GM10266 (cell line): Measurements from ENCODE around the gene ACOXL.

ENCODE experiments used
- DNase-seq: peaks from one replicate; pipeline ENCODE4 v3.0.0; 2012; ENCODE audit errors: extremely low spot score
- TF ChIP-seq, protein P1 (sequence below): IDR thresholded peaks from 2 replicates; pipeline ENCODE4 v1.5.1; 2012; ENCODE audit warnings: mild to moderate bottlenecking, low read depth; ENCODE audit not compliant: control insufficient read depth, insufficient read depth; ENCODE audit errors: missing control alignments

The ACOXL gene

DNA sequence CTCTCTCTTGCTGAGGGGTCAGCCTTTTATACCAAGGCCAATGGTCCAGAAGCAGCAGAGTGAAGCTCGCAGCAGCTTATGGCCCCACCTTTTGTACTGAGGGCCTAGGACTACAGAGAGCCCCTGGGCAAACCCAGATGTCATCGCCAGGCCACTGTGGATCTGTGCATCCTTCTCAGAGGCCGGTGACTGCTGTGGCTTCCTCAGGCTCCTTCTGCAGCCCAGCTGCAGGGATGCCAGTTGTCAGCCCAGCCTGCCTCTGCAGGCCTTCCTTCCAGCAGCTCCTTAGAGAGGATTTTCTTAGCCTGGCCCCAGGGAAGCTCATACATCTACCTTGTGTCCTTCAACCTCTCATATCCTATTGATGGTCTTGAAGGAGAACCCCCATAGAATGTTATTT, 6.5 kb upstream of the ACOXL start:
- no peak for DNase-seq
- TF ChIP-seq, protein P1, sequence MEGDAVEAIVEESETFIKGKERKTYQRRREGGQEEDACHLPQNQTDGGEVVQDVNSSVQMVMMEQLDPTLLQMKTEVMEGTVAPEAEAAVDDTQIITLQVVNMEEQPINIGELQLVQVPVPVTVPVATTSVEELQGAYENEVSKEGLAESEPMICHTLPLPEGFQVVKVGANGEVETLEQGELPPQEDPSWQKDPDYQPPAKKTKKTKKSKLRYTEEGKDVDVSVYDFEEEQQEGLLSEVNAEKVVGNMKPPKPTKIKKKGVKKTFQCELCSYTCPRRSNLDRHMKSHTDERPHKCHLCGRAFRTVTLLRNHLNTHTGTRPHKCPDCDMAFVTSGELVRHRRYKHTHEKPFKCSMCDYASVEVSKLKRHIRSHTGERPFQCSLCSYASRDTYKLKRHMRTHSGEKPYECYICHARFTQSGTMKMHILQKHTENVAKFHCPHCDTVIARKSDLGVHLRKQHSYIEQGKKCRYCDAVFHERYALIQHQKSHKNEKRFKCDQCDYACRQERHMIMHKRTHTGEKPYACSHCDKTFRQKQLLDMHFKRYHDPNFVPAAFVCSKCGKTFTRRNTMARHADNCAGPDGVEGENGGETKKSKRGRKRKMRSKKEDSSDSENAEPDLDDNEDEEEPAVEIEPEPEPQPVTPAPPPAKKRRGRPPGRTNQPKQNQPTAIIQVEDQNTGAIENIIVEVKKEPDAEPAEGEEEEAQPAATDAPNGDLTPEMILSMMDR, result no peak

DNA sequence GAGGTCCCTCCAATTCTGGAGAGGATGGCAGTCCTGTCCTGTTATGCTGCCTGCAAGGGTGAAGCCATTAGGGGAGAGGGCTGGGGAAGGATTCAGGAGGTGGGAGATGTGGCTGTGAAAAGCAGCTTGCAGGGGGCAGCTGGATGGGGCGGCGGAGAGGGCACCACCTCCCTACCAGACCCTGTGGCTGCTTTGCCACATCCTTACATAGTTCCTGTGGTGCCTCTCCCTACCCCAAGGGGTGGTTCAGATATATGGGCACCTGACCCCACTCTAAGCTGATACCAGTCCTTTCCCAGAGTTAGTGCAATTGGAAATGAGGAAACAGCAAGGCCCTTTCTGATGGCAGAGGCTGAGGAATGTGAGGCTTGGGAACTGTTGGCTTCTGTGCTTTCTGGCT, 6.1 kb upstream of the ACOXL start:
- TF ChIP-seq, protein P1, result no peak
- DNase-seq, result no peak

DNA sequence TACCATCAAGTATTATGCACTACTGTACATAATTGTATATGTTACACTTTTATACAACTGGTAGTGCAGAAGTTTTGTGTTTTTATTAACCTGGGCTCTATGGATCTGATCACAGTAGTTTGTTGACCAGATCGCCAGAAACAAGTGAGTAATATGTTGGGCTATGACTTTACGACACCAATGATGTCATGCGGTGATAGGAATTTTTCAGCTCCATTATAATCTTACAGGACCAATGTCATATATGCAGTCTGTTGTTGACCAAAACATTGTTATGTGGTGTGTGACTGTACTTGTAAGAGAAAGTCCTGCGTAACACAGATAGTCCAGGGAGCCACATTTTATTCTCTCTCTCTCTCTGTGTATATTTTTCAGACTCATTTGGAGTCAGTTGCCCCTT, 4.5 kb upstream of the ACOXL start:
- no peak for DNase-seq
- TF ChIP-seq, protein P1, result no peak

DNA sequence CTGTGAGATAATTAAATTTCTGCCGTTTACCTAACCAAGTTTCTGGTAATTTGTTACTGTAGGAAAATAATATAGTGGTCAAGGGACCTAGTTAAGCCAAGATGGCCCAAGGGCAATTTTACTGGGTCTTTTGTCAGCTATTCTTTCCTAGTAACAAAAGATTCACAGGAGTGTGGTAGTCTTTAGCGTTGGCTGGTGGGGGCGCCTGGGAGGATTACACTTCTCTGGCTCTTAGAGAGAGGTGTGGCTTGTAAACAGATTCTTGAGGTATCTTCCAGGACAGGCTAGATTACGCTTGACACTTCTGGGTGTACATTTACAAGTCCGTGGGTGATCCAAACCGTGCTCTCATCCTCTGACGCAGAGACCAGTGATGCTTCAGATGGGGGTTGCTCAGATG, 3.3 kb upstream of the ACOXL start:
- TF ChIP-seq, protein P1, result no peak
- DNase-seq, result no peak

DNA sequence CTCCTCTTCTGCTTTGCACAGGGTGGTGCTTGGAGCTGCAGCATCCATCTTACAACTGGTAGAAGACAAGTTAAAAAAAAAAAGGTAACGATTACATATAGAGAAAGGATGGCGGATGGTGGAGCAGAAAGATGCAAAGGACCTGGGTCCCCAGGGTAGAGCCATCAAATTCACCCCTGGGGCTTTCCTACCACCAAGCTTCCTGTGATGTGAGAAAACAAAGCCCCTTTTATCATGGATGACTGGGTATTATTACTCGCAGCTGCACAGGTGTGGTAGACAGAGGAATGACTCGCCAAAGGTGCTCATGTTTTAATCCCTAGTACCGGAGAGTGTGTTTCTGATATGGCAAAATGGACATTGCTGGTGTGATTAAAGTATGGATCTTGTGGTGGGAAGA, 1.3 kb upstream of the ACOXL start:
- TF ChIP-seq, protein P1, result no peak
- no peak for DNase-seq

DNA sequence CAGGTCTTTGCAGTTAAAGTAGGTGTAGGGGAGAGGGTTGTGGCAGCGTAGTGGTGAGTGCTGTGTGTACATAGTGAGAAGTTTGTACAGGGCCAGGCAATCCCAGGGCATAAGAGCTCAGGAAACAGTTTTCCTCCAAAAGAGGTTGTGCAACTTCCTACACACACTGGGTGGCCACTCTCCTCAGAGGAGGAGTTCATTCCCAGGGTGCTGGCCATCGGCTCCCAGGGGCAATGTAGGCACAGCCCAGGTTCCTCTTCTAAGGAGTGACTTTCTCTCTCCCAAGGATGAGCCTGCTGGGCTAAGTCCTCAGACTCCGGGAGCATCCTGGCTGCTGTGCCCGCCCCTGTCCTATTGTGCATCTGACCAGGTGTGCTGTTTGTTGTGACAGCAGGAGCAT, 3.0 kb downstream of the ACOXL start:
- TF ChIP-seq, protein P1, result no peak
- no peak for DNase-seq

DNA sequence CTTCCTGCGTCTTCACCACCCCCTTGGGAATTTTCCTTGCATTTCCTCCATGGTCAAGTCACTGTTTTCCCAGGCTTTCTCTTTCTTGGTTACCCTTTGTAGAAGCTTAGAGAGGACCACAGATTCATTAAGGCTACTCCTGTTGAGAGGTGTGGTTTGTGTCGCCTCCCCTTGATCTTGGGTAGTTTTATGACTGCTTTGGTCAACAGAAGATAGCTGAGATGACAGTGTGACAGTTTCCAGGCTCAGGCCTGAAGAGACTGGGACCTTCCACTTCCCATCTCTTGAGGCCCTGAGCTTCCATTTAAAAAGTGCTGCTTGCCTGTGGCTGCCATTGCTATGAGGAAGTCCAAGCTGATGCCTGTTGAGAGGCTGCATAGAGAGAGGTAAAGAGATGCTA, 5.4 kb downstream of the ACOXL start:
- TF ChIP-seq, protein P1, result no peak
- no peak for DNase-seq
